Mammary epithelial cell (primary cell): ENCODE results near the gene BRSK1.

Source experiments
- EZH2 ChIP-seq: IDR thresholded peaks from 2 replicates; pipeline ENCODE4 v1.6.1; 2012; ENCODE audit warnings: low read length, inconsistent platforms, borderline replicate concordance
- TF ChIP-seq, protein P1 (sequence below), 2 donors: IDR thresholded peaks in 1 of 2; conservative IDR thresholded peaks in 1 of 2; 2 replicates each; pipeline ENCODE4 v1.5.1; 2011 to 2012; ENCODE audit warnings: inconsistent platforms in 2 of 2, low read length in 2 of 2, mild to moderate bottlenecking in 2 of 2, control low read depth in 1 of 2, low read depth in 1 of 2; ENCODE audit not compliant: insufficient read depth in 1 of 2; ENCODE audit errors: extremely low read depth in 1 of 2

DNA sequence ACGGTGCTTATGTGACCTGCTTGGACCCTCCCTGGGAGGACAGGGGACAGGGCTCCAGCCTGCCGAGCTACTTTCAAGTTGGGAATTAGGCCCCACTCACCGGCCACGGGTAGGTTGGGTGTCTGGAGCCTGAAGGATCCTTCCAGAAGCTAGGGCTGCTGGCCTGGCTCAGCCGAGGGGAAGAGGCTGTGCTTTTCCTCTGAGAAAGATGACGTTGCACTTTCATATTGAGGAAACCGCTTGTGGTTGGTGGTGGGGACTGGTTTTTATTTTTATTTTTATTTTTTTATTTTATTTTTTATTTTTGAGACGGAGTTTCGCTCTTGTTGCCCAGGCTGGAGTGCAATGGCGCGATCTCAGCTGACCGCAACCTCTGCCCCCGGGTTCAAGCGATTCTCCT lies 41.4 kb downstream of the BRSK1 start, which contains the start of gene TMEM150B:
- TF ChIP-seq, protein P1, sequence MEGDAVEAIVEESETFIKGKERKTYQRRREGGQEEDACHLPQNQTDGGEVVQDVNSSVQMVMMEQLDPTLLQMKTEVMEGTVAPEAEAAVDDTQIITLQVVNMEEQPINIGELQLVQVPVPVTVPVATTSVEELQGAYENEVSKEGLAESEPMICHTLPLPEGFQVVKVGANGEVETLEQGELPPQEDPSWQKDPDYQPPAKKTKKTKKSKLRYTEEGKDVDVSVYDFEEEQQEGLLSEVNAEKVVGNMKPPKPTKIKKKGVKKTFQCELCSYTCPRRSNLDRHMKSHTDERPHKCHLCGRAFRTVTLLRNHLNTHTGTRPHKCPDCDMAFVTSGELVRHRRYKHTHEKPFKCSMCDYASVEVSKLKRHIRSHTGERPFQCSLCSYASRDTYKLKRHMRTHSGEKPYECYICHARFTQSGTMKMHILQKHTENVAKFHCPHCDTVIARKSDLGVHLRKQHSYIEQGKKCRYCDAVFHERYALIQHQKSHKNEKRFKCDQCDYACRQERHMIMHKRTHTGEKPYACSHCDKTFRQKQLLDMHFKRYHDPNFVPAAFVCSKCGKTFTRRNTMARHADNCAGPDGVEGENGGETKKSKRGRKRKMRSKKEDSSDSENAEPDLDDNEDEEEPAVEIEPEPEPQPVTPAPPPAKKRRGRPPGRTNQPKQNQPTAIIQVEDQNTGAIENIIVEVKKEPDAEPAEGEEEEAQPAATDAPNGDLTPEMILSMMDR (conservative IDR thresholded peaks at IDR 0.05 in 1 of 2, IDR thresholded peaks at IDR 0.05 in 1 of 2; ENCODE audit: extremely low read depth in 1 of 2, insufficient read depth in 1 of 2, low read depth in 1 of 2, low read length in 2 of 2) = no peak
- TF ChIP-seq EZH2 = no peak
